22Rv1 (cell line): ENCODE data around the gene CBLB.

Experiments
- CTCF ChIP-seq: fragments of 450-650 bp; IDR thresholded peaks from 2 replicates; pipeline ENCODE4 v1.5.1; 2017; ENCODE audit warnings: mild to moderate bottlenecking
- ZFX ChIP-seq: fragments of 450-650 bp; IDR thresholded peaks from 2 replicates; pipeline ENCODE4 v1.6.1; 2017; ENCODE audit warnings: antibody characterized with exemption, borderline replicate concordance

- no peak for TF ChIP-seq CTCF
- no peak for TF ChIP-seq ZFX
Measured at GRCh38 chr3:105828703-105829102, 40.1 kb downstream of the CBLB start.
